GM18951 (cell line): ENCODE data around the gene PIK3CB.

Source experiments
- POLR2A ChIP-seq: IDR thresholded peaks from 4 replicates; pipeline ENCODE4 v1.6.1; 2011; ENCODE audit warnings: mild to moderate bottlenecking; ENCODE audit not compliant: insufficient read length, insufficient read depth; ENCODE audit errors: extremely low read depth
- in situ Hi-C: fragments of 300-500 bp; cut with MboI; formaldehyde crosslinking; loops from one replicate; pipeline ENCODE4 v1.12.0; 2022; ENCODE audit warnings: low sequenced_read_pairs, mixed read lengths, inconsistent platforms; ENCODE audit not compliant: unreplicated experiment

Gene PIK3CB

GRCh38 chr3:138725116-138725515, 109.6 kb downstream of the PIK3CB start:
- TF ChIP-seq POLR2A, result no peak
- in situ Hi-C loops, result no loop called here

GRCh38 chr3:138724443-138724842, 110.3 kb downstream of the PIK3CB start:
- in situ Hi-C loops, result no loop called here
- no peak for TF ChIP-seq POLR2A

- TF ChIP-seq POLR2A, result no peak
- in situ Hi-C loops, result no loop called here
These were observed 115.9 kb downstream of the PIK3CB start for GRCh38 chr3:138718849-138719248.

GRCh38 chr3:138717348-138717747, 117.4 kb downstream of the PIK3CB start:
- TF ChIP-seq POLR2A, result no peak
- in situ Hi-C loops, result no loop called here

- in situ Hi-C loops, result no loop called here
- TF ChIP-seq POLR2A, result no peak
These were observed 122.6 kb downstream of the PIK3CB start for GRCh38 chr3:138712086-138712485.

- in situ Hi-C loops, result no loop called here
- no peak for TF ChIP-seq POLR2A
These were observed 129.1 kb downstream of the PIK3CB start for GRCh38 chr3:138705675-138706074.

- no peak for TF ChIP-seq POLR2A
- in situ Hi-C loops, result loop anchor here (25.0 kb wide), 1 partner anchor 210 kb away; no protein-coding TSS in a partner anchor
These were observed 137.9 kb downstream of the PIK3CB start for GRCh38 chr3:138696666-138697370.

GRCh38 chr3:138694287-138695007, 140.3 kb downstream of the PIK3CB start:
- no peak for TF ChIP-seq POLR2A
- in situ Hi-C loops, result loop anchor here (25.0 kb wide), 1 partner anchor 207 kb away; no protein-coding TSS in a partner anchor

- TF ChIP-seq POLR2A, result no peak
- in situ Hi-C loops, result loop anchor here (25.0 kb wide), 1 partner anchor 205 kb away; no protein-coding TSS in a partner anchor
These were observed 142.6 kb downstream of the PIK3CB start for GRCh38 chr3:138692152-138692551.

- no peak for TF ChIP-seq POLR2A
- in situ Hi-C loops, result loop anchor here (25.0 kb wide), 1 partner anchor 204 kb away; no protein-coding TSS in a partner anchor
These were observed 143.4 kb downstream of the PIK3CB start for GRCh38 chr3:138691351-138691750.

GRCh38 chr3:138690036-138690435, 144.7 kb downstream of the PIK3CB start:
- in situ Hi-C loops, result loop anchor here (25.0 kb wide), 1 partner anchor 203 kb away; no protein-coding TSS in a partner anchor

GRCh38 chr3:138688871-138689299, 145.8 kb downstream of the PIK3CB start:
- TF ChIP-seq POLR2A, result no peak
- in situ Hi-C loops, result loop anchor here (25.0 kb wide), 1 partner anchor 202 kb away; no protein-coding TSS in a partner anchor

More at GRCh38 chr3:138690036-138690435, 144.7 kb downstream of the PIK3CB start:
- no peak for TF ChIP-seq POLR2A

GRCh38 chr3:138687236-138687635, 147.5 kb downstream of the PIK3CB start:
- in situ Hi-C loops, result loop anchor here (25.0 kb wide), 1 partner anchor 200 kb away; no protein-coding TSS in a partner anchor
- no peak for TF ChIP-seq POLR2A

- in situ Hi-C loops, result loop anchor here (25.0 kb wide), 1 partner anchor 199 kb away; no protein-coding TSS in a partner anchor
- no peak for TF ChIP-seq POLR2A
These were observed 147.9 kb downstream of the PIK3CB start for GRCh38 chr3:138686771-138687221.

- no peak for TF ChIP-seq POLR2A
- in situ Hi-C loops, result loop anchor here (25.0 kb wide), 1 partner anchor 197 kb away; no protein-coding TSS in a partner anchor
These were observed 150.3 kb downstream of the PIK3CB start for GRCh38 chr3:138684396-138684795.
